ENCODE results near the gene DNAH14. TPM values are rescaled to one million over a fixed set of nuclear protein-coding genes. Genes with fewer than 3 reads are reported as not detected.

The DNAH14 gene
- total and polyA plus RNA-seq, 2 of the 13 experiments (the other 11 are each of a cell fraction or from before 2014, with no cell fraction given), result 4.5 to 27.5 TPM

- TF ChIP-seq PLSCR1 (CRISPR knock-in tag; IDR thresholded peaks at IDR 0.05; ENCODE audit: borderline replicate concordance) (no peak), THAP7 (CRISPR knock-in tag; IDR thresholded peaks at IDR 0.05) (no peak), CEBPG (CRISPR knock-in tag; IDR thresholded peaks at IDR 0.05) (peak; percentile 70), ZNF724P (CRISPR knock-in tag; IDR thresholded peaks at IDR 0.05; ENCODE audit: borderline replicate concordance) (no peak), SRF (IDR thresholded peaks at IDR 0.05; ENCODE audit: low read depth, low read length) (no peak), NFKBIZ (CRISPR knock-in tag; IDR thresholded peaks at IDR 0.05) (no peak), NCOA2 (CRISPR knock-in tag; IDR thresholded peaks at IDR 0.05) (no peak), NR0B2 (CRISPR knock-in tag; IDR thresholded peaks at IDR 0.05) (no peak), SNAPC2 (CRISPR knock-in tag; IDR thresholded peaks at IDR 0.05) (no peak), TFE3 (CRISPR knock-in tag; IDR thresholded peaks at IDR 0.05) (no peak), ZNF275 (CRISPR knock-in tag; IDR thresholded peaks at IDR 0.05; ENCODE audit: borderline replicate concordance) (no peak), ZNF660 (CRISPR knock-in tag; IDR thresholded peaks at IDR 0.05; ENCODE audit: borderline replicate concordance, low read depth) (no peak), ZIK1 (CRISPR knock-in tag; IDR thresholded peaks at IDR 0.05; ENCODE audit: borderline replicate concordance, low read depth) (no peak), DMAP1 (CRISPR knock-in tag; IDR thresholded peaks at IDR 0.05) (0 out of 2 replicates have a peak, but pooled peaks have one; percentile 65), ZNF749 (CRISPR knock-in tag; IDR thresholded peaks at IDR 0.05; ENCODE audit: borderline replicate concordance) (no peak), CAMTA2 (CRISPR knock-in tag; IDR thresholded peaks at IDR 0.05; ENCODE audit: borderline replicate concordance) (no peak), RCOR2 (CRISPR knock-in tag; IDR thresholded peaks at IDR 0.05) (0 out of 2 replicates have a peak, but pooled peaks have one; percentile 57), BCL3 (CRISPR knock-in tag; IDR thresholded peaks at IDR 0.05) (no peak), SETDB1 (CRISPR knock-in tag; IDR thresholded peaks at IDR 0.05; ENCODE audit: borderline replicate concordance) (no peak), ZNF503 (CRISPR knock-in tag; IDR thresholded peaks at IDR 0.05) (no peak)
Observed at GRCh38 chr1:225441314-225442122, 512.0 kb downstream of the DNAH14 start (continued).
